H9 (cell line): ENCODE measurements around the gene THSD4. TPM values are rescaled to one million over a fixed set of nuclear protein-coding genes. Genes with fewer than 3 reads are reported as not detected.

Experiments
- DNase-seq: peaks from one replicate; pipeline ENCODE4 v3.0.0-alpha.2; 2017
- H2AFZ ChIP-seq: one replicate; pipeline ENCODE4 v1.6.1; 2013; ENCODE audit warnings: mild to moderate bottlenecking, low read length, control low read depth, moderate library complexity
- H2AK5ac ChIP-seq: 2 replicates; pipeline ENCODE4 v1.6.1; 2013; ENCODE audit warnings: low read length, control low read depth, mixed read lengths; ENCODE audit not compliant: insufficient read length
- H2BK120ac ChIP-seq: one replicate; pipeline ENCODE4 v1.6.1; 2013; ENCODE audit warnings: low read depth, mild to moderate bottlenecking, low read length, control low read depth, inconsistent platforms; ENCODE audit not compliant: poor library complexity, severe bottlenecking
- H2BK12ac ChIP-seq: 2 replicates; pipeline ENCODE4 v1.6.1; 2013; ENCODE audit warnings: low read length, control low read depth, mixed read lengths, low read depth; ENCODE audit not compliant: insufficient read length
- H2BK15ac ChIP-seq: 2 replicates; pipeline ENCODE4 v1.6.1; 2013; ENCODE audit warnings: low read depth, low read length, control low read depth
- H2BK20ac ChIP-seq: one replicate; pipeline ENCODE4 v1.6.1; 2013; ENCODE audit warnings: low read depth, mild to moderate bottlenecking, low read length, control low read depth, inconsistent platforms; ENCODE audit not compliant: poor library complexity, severe bottlenecking
- H2BK5ac ChIP-seq: 2 replicates; pipeline ENCODE4 v1.6.1; 2013; ENCODE audit warnings: low read length, control low read depth, mixed read lengths; ENCODE audit not compliant: insufficient read length
- H3K14ac ChIP-seq: 2 replicates; pipeline ENCODE4 v1.6.1; 2013; ENCODE audit warnings: low read length, control low read depth; ENCODE audit not compliant: insufficient read depth
- H3K18ac ChIP-seq: 2 replicates; pipeline ENCODE4 v1.6.1; 2013; ENCODE audit warnings: low read depth, mild to moderate bottlenecking, mixed read lengths, low read length, control low read depth; ENCODE audit not compliant: insufficient read length
- H3K23ac ChIP-seq: 2 replicates; pipeline ENCODE4 v1.6.1; 2013; ENCODE audit warnings: low read length, control low read depth, mixed read lengths, low read depth; ENCODE audit not compliant: insufficient read length
- H3K23me2 ChIP-seq: 2 replicates; pipeline ENCODE4 v1.6.1; 2013; ENCODE audit warnings: low read depth, mild to moderate bottlenecking, mixed read lengths, low read length, control low read depth; ENCODE audit not compliant: insufficient read length, poor library complexity, severe bottlenecking
- H3K27ac ChIP-seq: 2 replicates; pipeline ENCODE4 v1.5.1; 2013; ENCODE audit warnings: low read length, control low read depth, mixed read lengths, low read depth; ENCODE audit not compliant: insufficient read length
- H3K27me3 ChIP-seq: 2 replicates; pipeline ENCODE4 v1.6.1; 2013; ENCODE audit warnings: low read length, control low read depth, inconsistent platforms; ENCODE audit not compliant: insufficient read depth
- H3K4ac ChIP-seq: 2 replicates; pipeline ENCODE4 v1.6.1; 2013; ENCODE audit warnings: low read depth, mild to moderate bottlenecking, control low read depth, inconsistent platforms, low read length, moderate library complexity
- H3K4me1 ChIP-seq: 2 replicates; pipeline ENCODE4 v1.6.1; 2013; ENCODE audit warnings: low read length, control low read depth, inconsistent platforms; ENCODE audit not compliant: insufficient read depth
- H3K4me2 ChIP-seq: 2 replicates; pipeline ENCODE4 v1.6.1; 2013; ENCODE audit warnings: low read length, control low read depth, mixed read lengths; ENCODE audit not compliant: insufficient read length, insufficient read depth
- H3K56ac ChIP-seq: 2 replicates; pipeline ENCODE4 v1.6.1; 2013; ENCODE audit warnings: low read depth, mild to moderate bottlenecking, mixed read lengths, low read length, control low read depth; ENCODE audit not compliant: insufficient read length
- H3K79me1 ChIP-seq: 2 replicates; pipeline ENCODE4 v1.6.1; 2013; ENCODE audit warnings: low read depth, mild to moderate bottlenecking, moderate library complexity, low read length, control low read depth, inconsistent platforms; ENCODE audit not compliant: insufficient read depth, poor library complexity, severe bottlenecking
- H3K79me2 ChIP-seq: 2 replicates; pipeline ENCODE4 v1.6.1; 2013; ENCODE audit warnings: low read length, control low read depth, inconsistent platforms; ENCODE audit not compliant: insufficient read depth
- H3K9ac ChIP-seq: 2 replicates; pipeline ENCODE4 v1.6.1; 2013; ENCODE audit warnings: low read length, control low read depth, mixed read lengths; ENCODE audit not compliant: insufficient read length; ENCODE audit errors: extremely low read depth
- H3K9me3 ChIP-seq: one replicate; pipeline ENCODE4 v1.6.1; 2013; ENCODE audit warnings: low read depth, low read length, inconsistent platforms; ENCODE audit not compliant: control insufficient read depth
- H3T11ph ChIP-seq: one replicate; pipeline ENCODE4 v1.6.1; 2013; ENCODE audit warnings: mild to moderate bottlenecking, low read length, control low read depth, inconsistent platforms
- H4K20me1 ChIP-seq: one replicate; pipeline ENCODE4 v1.6.1; 2013; ENCODE audit not compliant: control insufficient read depth, insufficient read length, insufficient read depth
- H4K5ac ChIP-seq: 2 replicates; pipeline ENCODE4 v1.6.1; 2013; ENCODE audit warnings: low read depth, mild to moderate bottlenecking, mixed read lengths, low read length, control low read depth; ENCODE audit not compliant: insufficient read length
- H4K8ac ChIP-seq: replicated peaks from 2 replicates; pipeline ENCODE4 v1.6.1; 2013; ENCODE audit warnings: low read length, control low read depth, mixed read lengths, low read depth; ENCODE audit not compliant: insufficient read length
- H4K91ac ChIP-seq: 2 replicates; pipeline ENCODE4 v1.6.1; 2013; ENCODE audit warnings: low read depth, mild to moderate bottlenecking, moderate library complexity, mixed read lengths, low read length, control low read depth; ENCODE audit not compliant: insufficient read length
- H3K27ac Mint-ChIP-seq, 3 experiments: 2 replicates in 2 of 3; 3 replicates in 1 of 3; pipeline ENCODE4 v1.8.0; 2020 to 2021; ENCODE audit warnings: mixed read lengths in 3 of 3, mild to moderate bottlenecking in 1 of 3, moderate library complexity in 1 of 3
- H3K27me3 Mint-ChIP-seq: 2 replicates; pipeline ENCODE4 v1.8.0; 2021; ENCODE audit warnings: low read depth, mild to moderate bottlenecking, moderate library complexity, mixed read lengths
- H3K36me3 Mint-ChIP-seq, 3 experiments: 2 replicates in 2 of 3; 3 replicates in 1 of 3; pipeline ENCODE4 v1.8.0; 2020 to 2021; ENCODE audit warnings: low read depth in 3 of 3, mixed read lengths in 3 of 3; ENCODE audit not compliant: insufficient read depth in 1 of 3
- H3K4me1 Mint-ChIP-seq, 2 experiments: 2 replicates each; pipeline ENCODE4 v1.8.0; 2020; ENCODE audit warnings: mixed read lengths in 2 of 2
- H3K4me3 Mint-ChIP-seq, 2 experiments: 2 replicates in 1 of 2; 3 replicates in 1 of 2; pipeline ENCODE4 v1.8.0; 2020 to 2021; ENCODE audit warnings: mild to moderate bottlenecking in 2 of 2, mixed read lengths in 2 of 2, moderate library complexity in 1 of 2
- H3K9me3 Mint-ChIP-seq, 2 experiments: 2 replicates in 1 of 2; 3 replicates in 1 of 2; pipeline ENCODE4 v1.8.0; 2020; ENCODE audit warnings: mild to moderate bottlenecking in 2 of 2, mixed read lengths in 2 of 2, moderate library complexity in 1 of 2
- WGBS: extraction: QIAGEN DNeasy Blood & Tissue Kit; methylation state at CpG from one replicate; pipeline ENCODE4 v1.1.7; 2013; ENCODE audit warnings: missing lambda C conversion rate, low lambda C conversion rate, mixed read lengths; ENCODE audit not compliant: insufficient read length; ENCODE audit errors: extremely low coverage; 5-methylcytosine and 5-hydroxymethylcytosine counted together
- total RNA-seq: library from RNA; stranded (reverse); gene quantifications from 2 replicates; pipeline ENCODE4 v1.2.1, GENCODE V29; 2021
- TF ChIP-seq, protein P1 (sequence below): fragments of 200-600 bp; sonication (generic); conservative IDR thresholded peaks from 3 replicates; pipeline ENCODE4 v1.8.0; 2021; ENCODE audit warnings: antibody characterized with exemption, mild to moderate bottlenecking

THSD4 gene
- total RNA-seq, 1 experiment from 2014 or later: 5.5 TPM

DNA sequence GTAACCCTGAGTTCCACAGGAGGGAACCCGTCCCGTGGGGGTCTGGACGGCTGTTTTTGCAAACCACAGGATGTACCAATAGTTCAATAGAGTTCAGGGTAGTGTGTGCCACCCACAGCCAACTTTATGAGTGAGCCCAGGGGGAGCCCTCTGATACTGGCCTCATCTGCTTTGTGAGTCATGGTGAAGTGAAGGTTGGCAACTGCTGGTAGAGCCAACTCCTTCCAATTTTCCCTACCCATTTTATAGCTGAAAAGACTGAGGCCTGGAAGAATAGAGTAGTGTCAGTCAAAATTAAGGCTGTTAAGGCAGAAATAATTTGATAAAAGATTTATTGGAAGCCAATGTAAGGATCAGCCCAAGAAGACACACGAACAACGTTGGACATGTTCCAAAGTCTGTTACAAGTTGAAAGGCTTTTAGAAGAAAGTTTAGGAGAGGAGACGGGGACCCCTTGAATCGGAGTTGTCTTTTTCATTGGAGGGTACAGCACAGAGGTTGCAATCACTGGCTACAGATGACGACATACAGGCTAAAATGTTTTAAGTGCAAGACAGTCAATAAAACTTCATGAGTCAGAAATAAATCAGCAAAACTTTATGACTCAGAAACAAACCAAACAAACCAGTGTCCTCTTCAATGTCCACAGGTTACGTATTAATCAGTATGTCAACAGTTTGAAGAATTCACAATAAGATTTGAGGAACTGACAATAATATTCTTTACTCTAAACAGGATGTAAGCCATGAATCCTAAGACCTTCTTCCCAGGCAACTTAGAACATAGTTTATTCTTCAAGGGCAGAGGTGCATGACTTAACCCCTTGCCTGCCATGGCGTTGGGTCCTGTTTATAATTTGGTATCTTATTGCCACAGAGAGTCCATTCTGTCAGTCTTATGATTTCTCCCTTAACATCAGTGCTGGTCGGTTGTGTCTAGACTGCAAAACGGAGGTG, 632.1 kb downstream of the THSD4 start:
- Histone ChIP-seq H3K27ac (no peak overlapping the region), H2BK12ac (no peak overlapping the region), H3K14ac (no peak overlapping the region), H3K23me2 (no peaks in the 10 kb centered on the region), H3K4me2 (no peak overlapping the region), H4K91ac (no peak overlapping the region), H3K18ac (no peak overlapping the region), H3T11ph (no peak overlapping the region), H3K79me2 (no peaks in the 10 kb centered on the region), H3K23ac (no peak overlapping the region), H4K5ac (no peak overlapping the region), H4K8ac (no peak overlapping the region), H2BK15ac (no peak overlapping the region), H4K20me1 (peaks cover 4% of the 10 kb centered on the region), H3K56ac (no peak overlapping the region), H2BK120ac (no peak overlapping the region), H3K4me1 (no peaks in the 10 kb centered on the region), H3K27me3 (no peaks in the 10 kb centered on the region), H3K79me1 (no peaks in the 10 kb centered on the region), H3K9me3 (no peaks in the 10 kb centered on the region), H3K4ac (no peak overlapping the region), H2BK5ac (no peak overlapping the region), H2BK20ac (no peak overlapping the region), H2AK5ac (no peak overlapping the region), H2AFZ (no peak overlapping the region), H3K9ac (no peak overlapping the region)
- H3K36me3 Mint-ChIP-seq: no peaks in the 10 kb centered on the region; a peak in 1 of 7 replicates
- no peaks in the 10 kb centered on the region for H3K4me1 Mint-ChIP-seq
- DNase-seq: no peak
- TF ChIP-seq, protein P1, sequence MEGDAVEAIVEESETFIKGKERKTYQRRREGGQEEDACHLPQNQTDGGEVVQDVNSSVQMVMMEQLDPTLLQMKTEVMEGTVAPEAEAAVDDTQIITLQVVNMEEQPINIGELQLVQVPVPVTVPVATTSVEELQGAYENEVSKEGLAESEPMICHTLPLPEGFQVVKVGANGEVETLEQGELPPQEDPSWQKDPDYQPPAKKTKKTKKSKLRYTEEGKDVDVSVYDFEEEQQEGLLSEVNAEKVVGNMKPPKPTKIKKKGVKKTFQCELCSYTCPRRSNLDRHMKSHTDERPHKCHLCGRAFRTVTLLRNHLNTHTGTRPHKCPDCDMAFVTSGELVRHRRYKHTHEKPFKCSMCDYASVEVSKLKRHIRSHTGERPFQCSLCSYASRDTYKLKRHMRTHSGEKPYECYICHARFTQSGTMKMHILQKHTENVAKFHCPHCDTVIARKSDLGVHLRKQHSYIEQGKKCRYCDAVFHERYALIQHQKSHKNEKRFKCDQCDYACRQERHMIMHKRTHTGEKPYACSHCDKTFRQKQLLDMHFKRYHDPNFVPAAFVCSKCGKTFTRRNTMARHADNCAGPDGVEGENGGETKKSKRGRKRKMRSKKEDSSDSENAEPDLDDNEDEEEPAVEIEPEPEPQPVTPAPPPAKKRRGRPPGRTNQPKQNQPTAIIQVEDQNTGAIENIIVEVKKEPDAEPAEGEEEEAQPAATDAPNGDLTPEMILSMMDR: no peak
- no peaks in the 10 kb centered on the region for H3K27me3 Mint-ChIP-seq
- WGBS: no CpG with 5 or more reads among the region's 12 CpGs
- no peak overlapping the region for H3K4me3 Mint-ChIP-seq
- no peaks in the 10 kb centered on the region for H3K9me3 Mint-ChIP-seq
- 0 out of 7 replicates have a peak overlapping the region, but pooled peaks of 1 of the 3 experiments have one; percentile 14 for H3K27ac Mint-ChIP-seq
